SK-N-SH (cell line): ENCODE measurements around the gene SFPQ. TPM values are rescaled to one million over a fixed set of nuclear protein-coding genes. Genes with fewer than 3 reads are reported as not detected.
"Not testable (repeated sequence)": the region's sequence is repeated elsewhere in the genome, so short reads cannot be mapped to it uniquely, and the experiment has no call there.

Experiments used
- CTCF ChIA-PET: fragments of 300-600, 350-600 bp; formaldehyde crosslinking; extraction: SDS; loops from one replicate; lab custom pipeline; 2021; lab: Yijun Ruan, JAX
- POLR2A ChIA-PET: fragments of 350-600 bp; sonication (Branson Sonifier 250); formaldehyde crosslinking; extraction: SDS; loops from one replicate; lab custom pipeline; 2020; ENCODE audit warnings: antibody characterized with exemption, inconsistent platforms; lab: Yijun Ruan, JAX
- DNase-seq: peaks from one replicate; pipeline ENCODE4 v3.0.0; 2012
- H2AFZ ChIP-seq: fragments of 200-600 bp; sonication (generic); 2 replicates; pipeline ENCODE4 v1.8.1; 2016; ENCODE audit warnings: antibody characterized with exemption, mild to moderate bottlenecking, low read depth
- H3F3A ChIP-seq: fragments of 200-600 bp; sonication (generic); replicated peaks from 2 replicates; pipeline ENCODE3; 2016; ENCODE audit warnings: antibody characterized with exemption, mild to moderate bottlenecking; ENCODE audit not compliant: insufficient read depth
- H3K27ac ChIP-seq, 2 experiments: fragments of 200-500 bp in 1 of 2; fragments of 200-600 bp in 1 of 2; sonication (Bioruptor generic) in 1 of 2; sonication (generic), shearing (Covaris generic) in 1 of 2; 2 replicates each; pipeline versions ENCODE4 v1.5.1 to v1.6.1; 2014 to 2016; ENCODE audit warnings: low read depth in 2 of 2, inconsistent platforms in 1 of 2, low read length in 1 of 2, mild to moderate bottlenecking in 1 of 2, mixed read lengths in 1 of 2
- H3K27me3 ChIP-seq: fragments of 200-600 bp; sonication (generic), shearing (Covaris generic); 2 replicates; pipeline ENCODE4 v1.6.1; 2016; ENCODE audit warnings: mixed run types; ENCODE audit not compliant: insufficient read depth
- H3K36me3 ChIP-seq, 2 experiments: fragments of 200-500 bp in 1 of 2; fragments of 200-600 bp in 1 of 2; sonication (Bioruptor generic) in 1 of 2; sonication (generic) in 1 of 2; replicated peaks in 1 of 2; 2 replicates each; pipeline versions ENCODE3 to v1.5.1; 2014 to 2016; ENCODE audit warnings: low read length in 1 of 2, mild to moderate bottlenecking in 1 of 2; ENCODE audit not compliant: insufficient read depth in 2 of 2, control insufficient read depth in 1 of 2
- H3K4me1 ChIP-seq, 2 experiments: fragments of 200-500 bp in 1 of 2; fragments of 200-600 bp in 1 of 2; sonication (Bioruptor generic) in 1 of 2; sonication (generic), shearing (Covaris generic) in 1 of 2; 2 replicates each; pipeline versions ENCODE4 v1.5.1 to v1.6.1; 2014 to 2016; ENCODE audit warnings: low read depth in 1 of 2, low read length in 1 of 2, mixed run types in 1 of 2; ENCODE audit not compliant: insufficient read depth in 2 of 2, control insufficient read depth in 1 of 2
- H3K4me2 ChIP-seq: fragments of 200-600 bp; sonication (generic), shearing (Covaris generic); 2 replicates; pipeline ENCODE4 v1.6.1; 2017; ENCODE audit warnings: mixed run types
- H3K4me3 ChIP-seq, 2 experiments: fragments of 200-500 bp in 1 of 2; fragments of 200-600 bp in 1 of 2; sonication (Bioruptor generic) in 1 of 2; sonication (generic), shearing (Covaris generic) in 1 of 2; 2 replicates each; pipeline versions ENCODE4 v1.5.1 to v1.8.1; 2014 to 2016; ENCODE audit warnings: low read depth in 2 of 2, inconsistent platforms in 1 of 2, low read length in 1 of 2, mild to moderate bottlenecking in 1 of 2, mixed read lengths in 1 of 2, moderate library complexity in 1 of 2
- H3K79me2 ChIP-seq: fragments of 200-600 bp; sonication (generic); 2 replicates; pipeline ENCODE4 v1.8.1; 2017; ENCODE audit warnings: mild to moderate bottlenecking; ENCODE audit not compliant: insufficient read depth
- H3K9ac ChIP-seq: fragments of 200-600 bp; sonication (generic); 2 replicates; pipeline ENCODE4 v1.6.1; 2017; ENCODE audit warnings: mixed run types
- H3K9me2 ChIP-seq: fragments of 200-600 bp; sonication (generic); 2 replicates; pipeline ENCODE4 v1.6.1; 2017; ENCODE audit warnings: mixed run types
- H3K9me3 ChIP-seq: fragments of 200-600 bp; sonication (generic); 2 replicates; pipeline ENCODE4 v1.6.1; 2017; ENCODE audit warnings: mixed run types, mild to moderate bottlenecking, moderate library complexity
- H4K20me1 ChIP-seq: fragments of 200-600 bp; sonication (generic); 2 replicates; pipeline ENCODE4 v1.6.1; 2017; ENCODE audit warnings: mild to moderate bottlenecking, mixed run types; ENCODE audit not compliant: insufficient read depth
- ELF1 ChIP-seq: IDR thresholded peaks from 2 replicates; pipeline ENCODE4 v1.4.0; 2012
- EZH2phosphoT487 ChIP-seq: fragments of 200-600 bp; sonication (generic); IDR thresholded peaks from 2 replicates; pipeline ENCODE4 v1.6.1; 2017; ENCODE audit warnings: low read depth, mixed run types, mild to moderate bottlenecking, antibody characterized with exemption, moderate library complexity, borderline replicate concordance
- FOSL2 ChIP-seq: IDR thresholded peaks from 2 replicates; pipeline ENCODE4 v1.4.0; 2012; ENCODE audit warnings: low read depth, mild to moderate bottlenecking, moderate library complexity, borderline replicate concordance
- FOXJ3 ChIP-seq: sonication (generic); formaldehyde crosslinking; IDR thresholded peaks from 2 replicates; pipeline ENCODE4 v1.5.1; 2020; ENCODE audit warnings: mild to moderate bottlenecking, missing genetic modification reagents
- FOXM1 ChIP-seq: IDR thresholded peaks from 2 replicates; pipeline ENCODE4 v1.4.0; 2012; ENCODE audit warnings: low read depth, mild to moderate bottlenecking
- GABPA ChIP-seq: IDR thresholded peaks from 2 replicates; pipeline ENCODE4 v1.4.0; 2012; ENCODE audit warnings: low read depth, mild to moderate bottlenecking
- JUND ChIP-seq: IDR thresholded peaks from 2 replicates; pipeline ENCODE4 v1.4.0; 2012
- MEF2A ChIP-seq: IDR thresholded peaks from 2 replicates; pipeline ENCODE4 v1.4.0; 2012; ENCODE audit warnings: low read depth, borderline replicate concordance
- NFIC ChIP-seq: IDR thresholded peaks from 2 replicates; pipeline ENCODE4 v1.4.0; 2012; ENCODE audit warnings: borderline replicate concordance
- POLR2AphosphoS5 ChIP-seq: IDR thresholded peaks from 2 replicates; pipeline ENCODE4 v1.6.1; 2012; ENCODE audit warnings: low read depth, low read length
- SIN3A ChIP-seq: IDR thresholded peaks from 2 replicates; pipeline ENCODE4 v1.6.1; 2012; ENCODE audit warnings: low read depth, mild to moderate bottlenecking, low read length, moderate library complexity, borderline replicate concordance
- TAF1 ChIP-seq: IDR thresholded peaks from 2 replicates; pipeline ENCODE4 v1.6.1; 2012; ENCODE audit warnings: low read depth, mild to moderate bottlenecking, low read length, moderate library complexity, borderline replicate concordance
- TCF12 ChIP-seq: IDR thresholded peaks from 2 replicates; pipeline ENCODE4 v1.4.0; 2012
- TEAD4 ChIP-seq: IDR thresholded peaks from 2 replicates; pipeline ENCODE4 v1.4.0; 2012; ENCODE audit warnings: mild to moderate bottlenecking, borderline replicate concordance; ENCODE audit not compliant: insufficient read depth
- YY1 ChIP-seq: IDR thresholded peaks from 2 replicates; pipeline ENCODE4 v1.4.0; 2012; ENCODE audit warnings: low read depth, mild to moderate bottlenecking
- WGBS: methylation state at CpG from one replicate; pipeline ENCODE4 v1.1.6; 2017; ENCODE audit warnings: low lambda C conversion rate; 5-methylcytosine and 5-hydroxymethylcytosine counted together
- polyA plus RNA-seq, 3 experiments: library from polyadenylated mRNA; depleted of rRNA; stranded (reverse); fragments of >200 nt; gene quantifications; 2 replicates each; pipeline ENCODE4 v1.2.3, GENCODE V29; 2012
- TF ChIP-seq, protein P1 (sequence below): IDR thresholded peaks from 2 replicates; pipeline ENCODE4 v1.6.1; 2012; ENCODE audit warnings: mild to moderate bottlenecking, low read depth, low read length, moderate library complexity
- TF ChIP-seq, protein P2 (sequence below): fragments of 150-350 bp; IDR thresholded peaks from 2 replicates; pipeline ENCODE4 v1.6.1; 2017; ENCODE audit warnings: antibody characterized with exemption, low read length, low read depth, borderline replicate concordance
- TF ChIP-seq, protein P3 (sequence below): fragments of 150-350 bp; IDR thresholded peaks from 2 replicates; pipeline ENCODE4 v1.6.1; 2016; ENCODE audit warnings: mild to moderate bottlenecking, low read depth, low read length
- TF ChIP-seq, protein P4 (sequence below): IDR thresholded peaks from 2 replicates; pipeline ENCODE4 v1.4.0; 2012; ENCODE audit warnings: low read depth
- TF ChIP-seq, protein P5 (sequence below): IDR thresholded peaks from 2 replicates; pipeline ENCODE4 v1.4.0; 2012; ENCODE audit warnings: low read depth, borderline replicate concordance

SFPQ gene
- polyA plus RNA-seq, 1 of the 3 experiments (the other 2 are of a cell fraction): 85.6 TPM

DNA sequence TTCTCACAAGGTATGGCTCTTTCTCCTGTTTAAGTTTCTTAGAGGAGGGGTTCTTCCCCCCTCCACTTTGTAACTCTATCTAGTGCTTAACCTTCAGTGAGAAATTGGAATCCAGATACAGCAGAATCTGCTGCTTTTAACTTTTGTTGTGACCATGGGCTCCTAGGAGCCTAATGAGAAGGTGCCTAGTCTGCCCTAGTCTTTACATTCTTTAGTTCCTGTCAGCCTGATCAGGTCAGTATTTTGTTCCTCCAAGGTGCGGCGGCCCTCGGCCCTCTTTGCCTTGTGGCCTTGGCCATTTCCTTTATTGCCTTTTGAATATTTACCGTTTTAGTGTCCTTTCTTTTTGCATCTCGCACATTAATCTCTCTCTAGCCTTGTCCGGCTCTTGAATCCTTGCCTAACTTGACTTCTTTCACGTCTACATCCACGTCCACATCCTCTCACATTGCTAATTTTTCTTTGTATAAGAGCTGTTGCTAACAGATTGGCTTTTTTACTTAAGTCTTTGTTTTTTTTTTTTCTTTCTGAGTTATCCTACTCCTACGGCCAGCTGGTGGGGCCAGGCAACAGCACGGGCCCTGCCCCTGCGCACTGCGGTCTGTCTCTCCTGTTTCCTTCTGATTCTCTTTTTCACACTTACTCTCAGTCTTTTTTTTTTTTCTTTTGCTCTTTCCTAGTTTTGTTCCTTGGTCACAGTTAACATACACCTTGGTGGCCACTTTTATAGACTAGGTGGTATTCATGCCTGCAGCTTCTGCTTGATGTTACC is 49.0 kb downstream of the SFPQ start:
- Histone ChIP-seq H3K36me3 (no peaks in the 10 kb centered on the region), H4K20me1 (no peaks in the 10 kb centered on the region), H3K79me2 (no peaks in the 10 kb centered on the region), H2AFZ (no peak overlapping the region), H3K27ac (no peak overlapping the region), H3K4me1 (no peaks in the 10 kb centered on the region), H3K27me3 (no peaks in the 10 kb centered on the region), H3K9me2 (no peaks in the 10 kb centered on the region), H3K9ac (no peak overlapping the region), H3K9me3 (no peaks in the 10 kb centered on the region), H3F3A (no peaks in the 10 kb centered on the region), H3K4me2 (no peak overlapping the region), H3K4me3 (no peak overlapping the region)
- DNase-seq: no peak
- TF ChIP-seq SIN3A (no peak), POLR2AphosphoS5 (no peak), FOSL2 (no peak), ELF1 (no peak), NFIC (no peak), EZH2phosphoT487 (no peak), YY1 (no peak), JUND (no peak), GABPA (no peak), TEAD4 (no peak), MEF2A (no peak), FOXJ3 (CRISPR knock-in tag) (no peak), TAF1 (no peak), TCF12 (no peak), FOXM1 (no peak)
- TF ChIP-seq, protein P1, sequence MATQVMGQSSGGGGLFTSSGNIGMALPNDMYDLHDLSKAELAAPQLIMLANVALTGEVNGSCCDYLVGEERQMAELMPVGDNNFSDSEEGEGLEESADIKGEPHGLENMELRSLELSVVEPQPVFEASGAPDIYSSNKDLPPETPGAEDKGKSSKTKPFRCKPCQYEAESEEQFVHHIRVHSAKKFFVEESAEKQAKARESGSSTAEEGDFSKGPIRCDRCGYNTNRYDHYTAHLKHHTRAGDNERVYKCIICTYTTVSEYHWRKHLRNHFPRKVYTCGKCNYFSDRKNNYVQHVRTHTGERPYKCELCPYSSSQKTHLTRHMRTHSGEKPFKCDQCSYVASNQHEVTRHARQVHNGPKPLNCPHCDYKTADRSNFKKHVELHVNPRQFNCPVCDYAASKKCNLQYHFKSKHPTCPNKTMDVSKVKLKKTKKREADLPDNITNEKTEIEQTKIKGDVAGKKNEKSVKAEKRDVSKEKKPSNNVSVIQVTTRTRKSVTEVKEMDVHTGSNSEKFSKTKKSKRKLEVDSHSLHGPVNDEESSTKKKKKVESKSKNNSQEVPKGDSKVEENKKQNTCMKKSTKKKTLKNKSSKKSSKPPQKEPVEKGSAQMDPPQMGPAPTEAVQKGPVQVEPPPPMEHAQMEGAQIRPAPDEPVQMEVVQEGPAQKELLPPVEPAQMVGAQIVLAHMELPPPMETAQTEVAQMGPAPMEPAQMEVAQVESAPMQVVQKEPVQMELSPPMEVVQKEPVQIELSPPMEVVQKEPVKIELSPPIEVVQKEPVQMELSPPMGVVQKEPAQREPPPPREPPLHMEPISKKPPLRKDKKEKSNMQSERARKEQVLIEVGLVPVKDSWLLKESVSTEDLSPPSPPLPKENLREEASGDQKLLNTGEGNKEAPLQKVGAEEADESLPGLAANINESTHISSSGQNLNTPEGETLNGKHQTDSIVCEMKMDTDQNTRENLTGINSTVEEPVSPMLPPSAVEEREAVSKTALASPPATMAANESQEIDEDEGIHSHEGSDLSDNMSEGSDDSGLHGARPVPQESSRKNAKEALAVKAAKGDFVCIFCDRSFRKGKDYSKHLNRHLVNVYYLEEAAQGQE: no peak
- TF ChIP-seq, protein P2, sequence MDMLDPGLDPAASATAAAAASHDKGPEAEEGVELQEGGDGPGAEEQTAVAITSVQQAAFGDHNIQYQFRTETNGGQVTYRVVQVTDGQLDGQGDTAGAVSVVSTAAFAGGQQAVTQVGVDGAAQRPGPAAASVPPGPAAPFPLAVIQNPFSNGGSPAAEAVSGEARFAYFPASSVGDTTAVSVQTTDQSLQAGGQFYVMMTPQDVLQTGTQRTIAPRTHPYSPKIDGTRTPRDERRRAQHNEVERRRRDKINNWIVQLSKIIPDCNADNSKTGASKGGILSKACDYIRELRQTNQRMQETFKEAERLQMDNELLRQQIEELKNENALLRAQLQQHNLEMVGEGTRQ: no peak
- TF ChIP-seq, protein P3, sequence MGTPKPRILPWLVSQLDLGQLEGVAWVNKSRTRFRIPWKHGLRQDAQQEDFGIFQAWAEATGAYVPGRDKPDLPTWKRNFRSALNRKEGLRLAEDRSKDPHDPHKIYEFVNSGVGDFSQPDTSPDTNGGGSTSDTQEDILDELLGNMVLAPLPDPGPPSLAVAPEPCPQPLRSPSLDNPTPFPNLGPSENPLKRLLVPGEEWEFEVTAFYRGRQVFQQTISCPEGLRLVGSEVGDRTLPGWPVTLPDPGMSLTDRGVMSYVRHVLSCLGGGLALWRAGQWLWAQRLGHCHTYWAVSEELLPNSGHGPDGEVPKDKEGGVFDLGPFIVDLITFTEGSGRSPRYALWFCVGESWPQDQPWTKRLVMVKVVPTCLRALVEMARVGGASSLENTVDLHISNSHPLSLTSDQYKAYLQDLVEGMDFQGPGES: no peak
- TF ChIP-seq, protein P4, sequence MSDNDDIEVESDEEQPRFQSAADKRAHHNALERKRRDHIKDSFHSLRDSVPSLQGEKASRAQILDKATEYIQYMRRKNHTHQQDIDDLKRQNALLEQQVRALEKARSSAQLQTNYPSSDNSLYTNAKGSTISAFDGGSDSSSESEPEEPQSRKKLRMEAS: no peak
- TF ChIP-seq, protein P5, sequence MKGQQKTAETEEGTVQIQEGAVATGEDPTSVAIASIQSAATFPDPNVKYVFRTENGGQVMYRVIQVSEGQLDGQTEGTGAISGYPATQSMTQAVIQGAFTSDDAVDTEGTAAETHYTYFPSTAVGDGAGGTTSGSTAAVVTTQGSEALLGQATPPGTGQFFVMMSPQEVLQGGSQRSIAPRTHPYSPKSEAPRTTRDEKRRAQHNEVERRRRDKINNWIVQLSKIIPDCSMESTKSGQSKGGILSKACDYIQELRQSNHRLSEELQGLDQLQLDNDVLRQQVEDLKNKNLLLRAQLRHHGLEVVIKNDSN: no peak
- 86% methylated on average over 12 of the region's 12 CpGs for WGBS
- ChIA-PET POLR2A (no interaction called here), CTCF (interaction anchor here (1.0 to 1.5 kb wide), 2 partner anchors 291 to 292 kb away, joined by 3 to 5 read pairs; no protein-coding TSS in a partner anchor)

DNA sequence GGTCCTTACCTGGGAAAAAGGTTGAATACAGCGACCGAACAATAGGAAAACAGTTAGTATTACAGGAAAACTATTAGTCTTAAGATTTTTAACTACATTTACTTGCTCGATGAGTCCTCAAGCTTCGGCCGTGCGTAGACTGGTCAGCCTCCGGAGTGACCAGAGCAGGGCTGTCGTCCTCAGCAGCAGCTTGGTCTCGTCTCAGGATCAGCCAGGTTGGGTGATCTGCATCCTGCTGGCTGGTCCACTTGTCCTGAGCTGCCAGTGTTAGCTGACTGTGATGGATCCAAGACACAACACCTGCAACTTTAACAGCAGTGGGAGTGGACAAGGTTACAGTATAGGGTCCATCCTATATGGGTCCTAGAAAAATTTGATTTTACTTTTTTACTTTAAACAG is 50.2 kb downstream of the SFPQ start:
- H3K9me2 ChIP-seq, H3K27ac ChIP-seq, DNase-seq, H3K79me2 ChIP-seq, H3K4me2 ChIP-seq, H3K9ac ChIP-seq, POLR2A ChIA-PET, H3K27me3 ChIP-seq, H3K4me1 ChIP-seq, H3K4me3 ChIP-seq, CTCF ChIA-PET, H2AFZ ChIP-seq, H4K20me1 ChIP-seq, H3F3A ChIP-seq, H3K9me3 ChIP-seq, H3K36me3 ChIP-seq: not testable (repeated sequence)
- WGBS: 77% methylated on average over 9 of the region's 9 CpGs
